ENCODE data around the gene CUL2. TPM values are rescaled to one million over a fixed set of nuclear protein-coding genes. Genes with fewer than 3 reads are reported as not detected.

Gene CUL2
- total RNA-seq, 1 experiment from 2014 or later = 32.4 TPM

- no TSS peak for BruUV-seq (replicated peaks)
- POLR2A ChIA-PET = no interaction called here
- H3K4me1 ChIP-seq (ENCODE audit: control insufficient read depth, insufficient read depth, low read length) = no peaks in the 10 kb centered on the region
- no peaks in the 10 kb centered on the region for H3K36me3 ChIP-seq (ENCODE audit: control insufficient read depth, insufficient read depth, low read length)
- ATAC-seq (no peak), DNase-seq (ENCODE audit: low read depth, low spot score) (no peak)
- CTCF ChIA-PET = no interaction called here
- TF ChIP-seq TCF7L2 (IDR thresholded peaks at IDR 0.05; ENCODE audit: low read depth, low read length) = no peak
- no peak for TF ChIP-seq POLR2AphosphoS5 (IDR thresholded peaks at IDR 0.05; ENCODE audit: low read depth, low read length)
- no peak for TF ChIP-seq REST (IDR thresholded peaks at IDR 0.05; ENCODE audit: insufficient read depth in 1 of 2, low read depth in 2 of 2, low read length in 1 of 2)
- no peak for TF ChIP-seq CTCF (IDR thresholded peaks at IDR 0.05)
- no peak for TF ChIP-seq SIN3A (IDR thresholded peaks at IDR 0.05; ENCODE audit: borderline replicate concordance, insufficient read depth, low read depth, low read length)
- no peak overlapping the region for H3K4me3 ChIP-seq (ENCODE audit: low read depth in 2 of 2, low read length in 2 of 2)
- no peaks in the 10 kb centered on the region for H3K9me3 ChIP-seq (ENCODE audit: control insufficient read depth, insufficient read depth, low read depth, low read length)
- no peak overlapping the region for H3K27ac ChIP-seq (ENCODE audit: low read length)
- in situ Hi-C loops (cut with HindIII; ENCODE audit: low pct_unique_long_range_greater_than_20kb, low sequenced_read_pairs) = no loop called here
- intact Hi-C loops (cut with micrococcal nuclease; ENCODE audit: unreplicated experiment) = no loop called here
- H3K27me3 ChIP-seq (ENCODE audit: control insufficient read depth, insufficient read depth, low read length) = no peaks in the 10 kb centered on the region
Observed at GRCh38 chr10:35103882-35104281, 13.7 kb upstream of the CUL2 start.

GRCh38 chr10:35097510-35097909 lies 7.4 kb upstream of the CUL2 start:
- POLR2A ChIA-PET = no interaction called here
- TF ChIP-seq REST (IDR thresholded peaks at IDR 0.05; ENCODE audit: insufficient read depth in 1 of 2, low read depth in 2 of 2, low read length in 1 of 2) = no peak
- no peak for TF ChIP-seq SIN3A (IDR thresholded peaks at IDR 0.05; ENCODE audit: borderline replicate concordance, insufficient read depth, low read depth, low read length)
- no peak for TF ChIP-seq POLR2AphosphoS5 (IDR thresholded peaks at IDR 0.05; ENCODE audit: low read depth, low read length)
- no peak for TF ChIP-seq TCF7L2 (IDR thresholded peaks at IDR 0.05; ENCODE audit: low read depth, low read length)
- no peak for TF ChIP-seq CTCF (IDR thresholded peaks at IDR 0.05)
- Histone ChIP-seq H3K27me3 (ENCODE audit: control insufficient read depth, insufficient read depth, low read length) (no peaks in the 10 kb centered on the region), H3K36me3 (ENCODE audit: control insufficient read depth, insufficient read depth, low read length) (no peaks in the 10 kb centered on the region), H3K27ac (ENCODE audit: low read length) (no peak overlapping the region), H3K4me1 (ENCODE audit: control insufficient read depth, insufficient read depth, low read length) (no peaks in the 10 kb centered on the region), H3K4me3 (ENCODE audit: low read depth in 2 of 2, low read length in 2 of 2) (no peak overlapping the region), H3K9me3 (ENCODE audit: control insufficient read depth, insufficient read depth, low read depth, low read length) (no peaks in the 10 kb centered on the region)
- DNase-seq (ENCODE audit: low read depth, low spot score) (no peak), ATAC-seq (no peak)
- CTCF ChIA-PET = interaction anchor here (0.6 kb wide), 1 partner anchor 439 kb away, joined by 3 read pairs; no protein-coding TSS in a partner anchor
- BruUV-seq (replicated peaks) = no TSS peak
- intact Hi-C loops (cut with micrococcal nuclease; ENCODE audit: unreplicated experiment) (no loop called here), in situ Hi-C loops (cut with HindIII; ENCODE audit: low pct_unique_long_range_greater_than_20kb, low sequenced_read_pairs) (no loop called here)
